Liver (tissue), 3 donors: Measurements from ENCODE around the gene RBM14.

Source experiments
- ATF3 ChIP-seq: IDR thresholded peaks from 2 replicates; pipeline ENCODE4 v1.6.1; 2016; ENCODE audit warnings: antibody characterized with exemption
- CTCF ChIP-seq: fragments of 150-350 bp; IDR thresholded peaks from 2 replicates; pipeline ENCODE4 v1.5.1; 2017; ENCODE audit warnings: improper control_type of control experiment, low read depth, low read length; ENCODE audit not compliant: missing input control
- RAD21 ChIP-seq, 2 donors: IDR thresholded peaks; 2 replicates each; pipeline ENCODE4 v1.6.1; 2016; ENCODE audit warnings: antibody characterized with exemption in 2 of 2, mild to moderate bottlenecking in 2 of 2
- SP1 ChIP-seq: IDR thresholded peaks from 2 replicates; pipeline ENCODE4 v1.6.1; 2018; ENCODE audit warnings: antibody characterized with exemption, mild to moderate bottlenecking
- TAF1 ChIP-seq: conservative IDR thresholded peaks from 2 replicates; pipeline ENCODE4 v1.6.1; 2016; ENCODE audit warnings: antibody characterized with exemption, mild to moderate bottlenecking
- YY1 ChIP-seq: IDR thresholded peaks from 2 replicates; pipeline ENCODE4 v1.6.1; 2016; ENCODE audit warnings: antibody characterized with exemption, mild to moderate bottlenecking
- ZBTB33 ChIP-seq: IDR thresholded peaks from 2 replicates; pipeline ENCODE4 v1.6.1; 2016; ENCODE audit warnings: antibody characterized with exemption
- donor health status: healthy.
- donor health status: healthy.

GRCh38 chr11:66580803-66581202, 35.6 kb upstream of the RBM14 start:
- TF ChIP-seq CTCF = no peak
- TF ChIP-seq SP1 = no peak
- no peak for TF ChIP-seq ATF3
- no peak for TF ChIP-seq ZBTB33
- no peak for TF ChIP-seq YY1
- TF ChIP-seq RAD21 (IDR thresholded peaks at IDR 0.05) = no peak
- TF ChIP-seq TAF1 = no peak
